Astrocyte (in vitro differentiated cells and primary cell): Measurements from ENCODE around the gene TJP1. TPM values are rescaled to one million over a fixed set of nuclear protein-coding genes. Genes with fewer than 3 reads are reported as not detected.
"Not testable (repeated sequence)": the region's sequence is repeated elsewhere in the genome, so short reads cannot be mapped to it uniquely, and the experiment has no call there.

Experiments
- DNase-seq: peaks from one replicate; pipeline ENCODE4 v3.0.0-alpha.2; 2010; ENCODE audit warnings: low read depth
- FAIRE-seq: peaks from 2 replicates; lab custom pipeline; 2011; peaks lifted over from hg19 to GRCh38; lab: Jason Lieb, UNC
- H2AFZ ChIP-seq: 2 replicates; pipeline ENCODE4 v1.6.0; 2012; ENCODE audit warnings: low read depth, low read length, inconsistent platforms
- H3K27ac ChIP-seq: 2 replicates; pipeline ENCODE4 v1.5.1; 2011; ENCODE audit warnings: low read depth, low read length, inconsistent platforms
- H3K27me3 ChIP-seq: 2 replicates; pipeline ENCODE4 v1.6.0; 2011; ENCODE audit warnings: low read length, inconsistent platforms; ENCODE audit not compliant: insufficient read depth
- H3K36me3 ChIP-seq: 2 replicates; pipeline ENCODE4 v1.5.1; 2011; ENCODE audit warnings: low read length, inconsistent platforms; ENCODE audit not compliant: insufficient read depth
- H3K4me1 ChIP-seq: 2 replicates; pipeline ENCODE4 v1.5.1; 2011; ENCODE audit warnings: low read length, inconsistent platforms; ENCODE audit not compliant: insufficient read depth
- H3K4me2 ChIP-seq: 2 replicates; pipeline ENCODE4 v1.6.0; 2012; ENCODE audit warnings: low read length, inconsistent platforms
- H3K4me3 ChIP-seq: 2 replicates; pipeline ENCODE4 v1.5.1; 2011; ENCODE audit warnings: low read depth, mild to moderate bottlenecking, low read length, inconsistent platforms; ENCODE audit not compliant: insufficient read depth
- H3K79me2 ChIP-seq: 2 replicates; pipeline ENCODE4 v1.6.0; 2012; ENCODE audit warnings: mild to moderate bottlenecking, low read length, inconsistent platforms; ENCODE audit not compliant: insufficient read depth
- H3K9ac ChIP-seq: 2 replicates; pipeline ENCODE4 v1.6.0; 2012; ENCODE audit warnings: mild to moderate bottlenecking, low read length, inconsistent platforms
- H3K9me3 ChIP-seq: 2 replicates; pipeline ENCODE4 v1.5.1; 2012; ENCODE audit warnings: low read depth, mild to moderate bottlenecking, low read length, inconsistent platforms; ENCODE audit not compliant: insufficient read depth
- H4K20me1 ChIP-seq: 2 replicates; pipeline ENCODE4 v1.6.0; 2012; ENCODE audit warnings: low read length, inconsistent platforms; ENCODE audit not compliant: insufficient read depth
- H3K27ac Mint-ChIP-seq: one replicate; pipeline ENCODE4 v1.8.0; 2021; ENCODE audit warnings: mild to moderate bottlenecking, mixed read lengths; ENCODE audit not compliant: unreplicated experiment
- H3K27me3 Mint-ChIP-seq: one replicate; pipeline ENCODE4 v1.8.0; 2021; ENCODE audit warnings: low read depth, mixed read lengths; ENCODE audit not compliant: unreplicated experiment
- H3K36me3 Mint-ChIP-seq: one replicate; pipeline ENCODE4 v1.8.0; 2021; ENCODE audit warnings: low read depth, mixed read lengths; ENCODE audit not compliant: unreplicated experiment
- H3K4me1 Mint-ChIP-seq: one replicate; pipeline ENCODE4 v1.8.0; 2021; ENCODE audit warnings: low read depth, mixed read lengths; ENCODE audit not compliant: unreplicated experiment
- H3K4me3 Mint-ChIP-seq: one replicate; pipeline ENCODE4 v1.8.0; 2021; ENCODE audit warnings: mild to moderate bottlenecking, moderate library complexity, mixed read lengths; ENCODE audit not compliant: unreplicated experiment
- H3K9me3 Mint-ChIP-seq: one replicate; pipeline ENCODE4 v1.8.0; 2021; ENCODE audit warnings: mild to moderate bottlenecking, mixed read lengths; ENCODE audit not compliant: unreplicated experiment
- EZH2 ChIP-seq: IDR thresholded peaks from 2 replicates; pipeline ENCODE4 v1.6.1; 2012; ENCODE audit warnings: mild to moderate bottlenecking, low read length, inconsistent platforms; ENCODE audit not compliant: insufficient read depth
- total RNA-seq: library from RNA; stranded (reverse); gene quantifications from 2 replicates; pipeline ENCODE4 v1.2.1, GENCODE V29; 2021
- TF ChIP-seq, protein P1 (sequence below): IDR thresholded peaks from 2 replicates; pipeline ENCODE4 v1.5.1; 2011; ENCODE audit warnings: low read depth, mild to moderate bottlenecking, inconsistent platforms, low read length, moderate library complexity; ENCODE audit not compliant: insufficient read depth

The TJP1 gene
- total RNA-seq, 1 donor from 2014 or later = 137 TPM

- TF ChIP-seq, protein P1, sequence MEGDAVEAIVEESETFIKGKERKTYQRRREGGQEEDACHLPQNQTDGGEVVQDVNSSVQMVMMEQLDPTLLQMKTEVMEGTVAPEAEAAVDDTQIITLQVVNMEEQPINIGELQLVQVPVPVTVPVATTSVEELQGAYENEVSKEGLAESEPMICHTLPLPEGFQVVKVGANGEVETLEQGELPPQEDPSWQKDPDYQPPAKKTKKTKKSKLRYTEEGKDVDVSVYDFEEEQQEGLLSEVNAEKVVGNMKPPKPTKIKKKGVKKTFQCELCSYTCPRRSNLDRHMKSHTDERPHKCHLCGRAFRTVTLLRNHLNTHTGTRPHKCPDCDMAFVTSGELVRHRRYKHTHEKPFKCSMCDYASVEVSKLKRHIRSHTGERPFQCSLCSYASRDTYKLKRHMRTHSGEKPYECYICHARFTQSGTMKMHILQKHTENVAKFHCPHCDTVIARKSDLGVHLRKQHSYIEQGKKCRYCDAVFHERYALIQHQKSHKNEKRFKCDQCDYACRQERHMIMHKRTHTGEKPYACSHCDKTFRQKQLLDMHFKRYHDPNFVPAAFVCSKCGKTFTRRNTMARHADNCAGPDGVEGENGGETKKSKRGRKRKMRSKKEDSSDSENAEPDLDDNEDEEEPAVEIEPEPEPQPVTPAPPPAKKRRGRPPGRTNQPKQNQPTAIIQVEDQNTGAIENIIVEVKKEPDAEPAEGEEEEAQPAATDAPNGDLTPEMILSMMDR = no peak
- TF ChIP-seq EZH2 = no peak
- Mint-ChIP-seq H3K4me3 (no peak overlapping the region), H3K4me1 (peaks cover 22% of the 10 kb centered on the region), H3K27ac (peak overlapping the region; percentile 78), H3K9me3 (no peaks in the 10 kb centered on the region), H3K36me3 (peaks cover 18% of the 10 kb centered on the region), H3K27me3 (no peaks in the 10 kb centered on the region)
- Histone ChIP-seq H3K36me3 (peaks cover 46% of the 10 kb centered on the region), H3K27ac (no peak overlapping the region), H3K4me2 (no peak overlapping the region), H3K9ac (no peak overlapping the region), H3K4me1 (peaks cover 15% of the 10 kb centered on the region), H4K20me1 (peaks cover 6% of the 10 kb centered on the region), H3K4me3 (no peak overlapping the region), H3K79me2 (no peaks in the 10 kb centered on the region), H3K9me3 (no peaks in the 10 kb centered on the region), H2AFZ (no peak overlapping the region), H3K27me3 (no peaks in the 10 kb centered on the region)
- FAIRE-seq (no peak), DNase-seq (peak; percentile 40)
Measured at GRCh38 chr15:29734917-29735572, 87.2 kb downstream of the TJP1 start.

- no peak overlapping the region for H3K4me2 ChIP-seq
- no peaks in the 10 kb centered on the region for H3K27me3 ChIP-seq
- H3K27me3 Mint-ChIP-seq = no peaks in the 10 kb centered on the region
- FAIRE-seq (no peak), DNase-seq (no peak)
- peaks cover 18% of the 10 kb centered on the region for H3K4me1 Mint-ChIP-seq
- H3K9me3 ChIP-seq = no peaks in the 10 kb centered on the region
- peaks cover 16% of the 10 kb centered on the region for H3K36me3 Mint-ChIP-seq
- peaks cover 13% of the 10 kb centered on the region for H3K4me1 ChIP-seq
- no peak overlapping the region for H3K27ac Mint-ChIP-seq
- no peak for TF ChIP-seq EZH2
- TF ChIP-seq, protein P1 = no peak
- H3K4me3 ChIP-seq = no peak overlapping the region
- no peak overlapping the region for H3K27ac ChIP-seq
- no peak overlapping the region for H3K9ac ChIP-seq
- H3K9me3 Mint-ChIP-seq = no peaks in the 10 kb centered on the region
- H4K20me1 ChIP-seq = peaks cover 14% of the 10 kb centered on the region
- H3K4me3 Mint-ChIP-seq = no peak overlapping the region
- peaks cover 59% of the 10 kb centered on the region for H3K36me3 ChIP-seq
- no peak overlapping the region for H2AFZ ChIP-seq
- H3K79me2 ChIP-seq = no peaks in the 10 kb centered on the region
Measured at GRCh38 chr15:29731865-29732264, 90.4 kb downstream of the TJP1 start.

GRCh38 chr15:29730471-29730870, 91.8 kb downstream of the TJP1 start:
- not testable (repeated sequence) for H3K4me1 Mint-ChIP-seq, H3K27me3 ChIP-seq, H2AFZ ChIP-seq, H3K4me2 ChIP-seq, H3K9me3 ChIP-seq, H3K27ac Mint-ChIP-seq, H3K27me3 Mint-ChIP-seq, H3K9ac ChIP-seq, H4K20me1 ChIP-seq, H3K27ac ChIP-seq, H3K4me1 ChIP-seq, H3K9me3 Mint-ChIP-seq, H3K4me3 ChIP-seq, H3K4me3 Mint-ChIP-seq, H3K79me2 ChIP-seq, FAIRE-seq, DNase-seq
- H3K36me3 ChIP-seq = peaks cover 62% of the 10 kb centered on the region
- peaks cover 22% of the 10 kb centered on the region for H3K36me3 Mint-ChIP-seq
